ENCODE results near the gene STYXL1.
"Not testable (repeated sequence)": the region's sequence is repeated elsewhere in the genome, so short reads cannot be mapped to it uniquely, and the experiment has no call there.

STYXL1 gene

DNA sequence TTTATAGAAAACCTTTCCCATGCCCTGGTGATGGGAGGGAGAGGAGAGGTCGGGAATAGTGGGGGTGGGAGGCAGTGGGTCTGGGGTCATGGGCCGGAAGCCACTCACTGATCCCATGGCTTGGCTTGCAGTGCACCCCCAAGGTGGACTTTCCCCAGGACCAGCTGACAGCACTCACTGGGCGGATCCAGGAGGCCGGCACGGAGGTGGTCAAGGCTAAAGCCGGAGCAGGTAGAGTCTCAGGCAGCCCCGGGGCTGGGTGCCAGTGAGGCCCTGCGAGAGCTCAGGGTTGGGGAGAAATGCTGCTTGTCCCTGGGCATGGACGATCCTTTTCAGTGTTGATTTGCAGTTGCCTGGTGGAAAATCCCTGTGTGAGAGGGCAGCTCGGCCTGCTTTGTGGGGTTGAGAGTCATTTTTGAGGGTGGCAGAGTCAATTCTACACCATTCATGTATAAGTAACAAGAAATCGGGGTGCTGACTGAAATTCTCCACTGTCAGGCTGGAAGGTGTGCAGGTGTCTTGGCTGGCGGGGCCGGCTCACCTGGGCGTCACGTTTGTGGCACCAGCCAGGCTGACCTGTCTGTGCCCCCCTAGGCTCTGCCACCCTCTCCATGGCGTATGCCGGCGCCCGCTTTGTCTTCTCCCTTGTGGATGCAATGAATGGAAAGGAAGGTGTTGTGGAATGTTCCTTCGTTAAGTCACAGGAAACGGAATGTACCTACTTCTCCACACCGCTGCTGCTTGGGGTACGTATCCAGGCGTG is 16.6 kb upstream of the STYXL1 start:
- no peak for DNase-seq

DNA sequence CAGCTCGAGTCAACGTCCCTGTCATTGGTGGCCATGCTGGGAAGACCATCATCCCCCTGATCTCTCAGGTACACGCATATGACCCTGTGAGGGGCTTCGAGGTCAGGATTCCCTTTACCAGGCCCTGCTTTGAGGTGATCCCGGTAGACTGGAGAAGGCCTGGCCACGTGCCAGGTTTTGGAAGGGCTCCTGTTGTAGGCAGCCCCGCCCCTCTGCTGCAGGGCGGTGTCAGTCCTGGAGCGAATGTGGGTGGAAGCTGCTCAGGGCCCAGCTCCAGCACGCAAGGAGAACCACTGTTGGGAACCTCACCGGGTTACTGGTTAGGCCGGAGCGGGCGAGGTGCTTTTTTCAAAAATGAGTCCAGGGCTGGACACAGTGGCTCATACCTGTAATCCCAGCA is 15.7 kb upstream of the STYXL1 start:
- DNase-seq, result no peak

GRCh38 chr7:76063114-76063513 is 15.3 kb upstream of the STYXL1 start:
- no peak for DNase-seq

DNA sequence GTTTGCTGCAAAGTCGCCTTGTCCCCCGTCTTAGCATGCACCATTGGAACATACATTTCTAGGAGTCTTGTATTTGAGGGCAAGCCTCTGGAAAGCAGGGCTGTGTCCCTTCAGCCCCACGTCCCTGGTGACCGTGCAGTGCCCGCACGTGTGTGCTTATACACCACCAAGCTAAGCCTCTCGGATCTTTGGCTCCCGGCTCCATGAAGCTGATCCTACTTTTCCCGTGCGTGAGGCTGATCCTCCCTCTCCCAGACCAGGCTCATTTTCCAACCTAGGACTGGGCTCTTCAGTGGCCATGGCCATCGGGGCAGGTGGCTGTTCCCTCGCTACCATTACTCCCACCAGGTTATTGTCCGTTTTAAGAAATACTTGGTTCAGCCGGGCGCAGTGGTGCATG is 14.5 kb upstream of the STYXL1 start:
- no peak for DNase-seq

- no peak for DNase-seq
Observed at GRCh38 chr7:76060842-76061241, 13.0 kb upstream of the STYXL1 start.

DNA sequence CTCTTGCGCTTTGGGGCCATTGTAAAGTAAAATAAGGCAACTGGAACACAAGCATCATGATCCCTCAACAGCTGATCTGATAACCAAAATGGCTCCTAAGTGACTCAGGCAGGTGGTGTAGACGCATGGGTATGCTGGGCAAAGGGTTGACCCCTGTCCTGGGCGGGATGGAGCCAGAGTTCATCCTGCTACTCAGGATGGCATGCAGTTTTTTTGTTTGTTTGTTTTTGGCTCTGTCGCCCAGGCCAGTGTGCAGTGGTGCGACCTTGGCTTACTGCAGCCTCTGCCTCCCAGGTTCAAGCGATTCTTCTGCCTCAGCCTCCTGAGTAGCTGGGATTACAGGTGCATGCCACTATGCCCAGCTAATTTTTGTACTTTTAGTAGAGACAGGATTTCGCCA is 10.9 kb upstream of the STYXL1 start:
- not testable (repeated sequence) for DNase-seq

GRCh38 chr7:76057813-76058145 is 10.0 kb upstream of the STYXL1 start:
- DNase-seq, result no peak

DNA sequence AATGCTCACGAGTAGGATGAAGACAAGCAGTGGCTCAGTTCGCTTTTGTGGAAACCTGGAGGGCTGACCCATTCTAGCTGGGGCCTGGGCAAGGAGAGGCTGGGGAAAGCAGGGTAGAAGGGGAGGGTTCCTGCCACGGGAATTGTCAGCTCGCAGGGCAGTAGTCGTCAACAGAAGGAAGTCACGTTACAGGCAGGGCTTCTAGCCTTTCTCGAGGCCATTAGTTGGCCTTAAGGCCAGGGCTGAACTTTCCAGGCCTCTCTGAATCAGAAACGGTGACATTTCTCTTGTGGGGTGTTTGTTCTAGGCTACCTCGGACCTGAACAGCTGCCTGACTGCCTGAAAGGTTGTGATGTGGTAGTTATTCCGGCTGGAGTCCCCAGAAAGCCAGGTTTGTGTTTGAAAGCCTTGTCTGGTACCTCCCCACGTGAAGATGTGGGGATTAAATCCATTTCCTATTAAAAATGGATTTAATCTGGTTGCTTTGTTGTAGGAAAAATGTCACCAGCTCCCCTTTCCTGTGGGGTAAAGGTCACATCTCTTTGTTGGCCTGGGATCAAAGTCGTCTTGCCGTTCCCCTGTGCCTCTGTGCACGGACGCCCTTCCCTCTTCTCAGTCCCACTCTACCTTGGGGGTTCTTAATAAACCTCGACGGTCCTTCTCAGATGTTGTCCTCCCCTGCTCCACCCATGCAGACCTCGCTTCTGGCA is 9.5 kb upstream of the STYXL1 start:
- DNase-seq, result no peak

DNA sequence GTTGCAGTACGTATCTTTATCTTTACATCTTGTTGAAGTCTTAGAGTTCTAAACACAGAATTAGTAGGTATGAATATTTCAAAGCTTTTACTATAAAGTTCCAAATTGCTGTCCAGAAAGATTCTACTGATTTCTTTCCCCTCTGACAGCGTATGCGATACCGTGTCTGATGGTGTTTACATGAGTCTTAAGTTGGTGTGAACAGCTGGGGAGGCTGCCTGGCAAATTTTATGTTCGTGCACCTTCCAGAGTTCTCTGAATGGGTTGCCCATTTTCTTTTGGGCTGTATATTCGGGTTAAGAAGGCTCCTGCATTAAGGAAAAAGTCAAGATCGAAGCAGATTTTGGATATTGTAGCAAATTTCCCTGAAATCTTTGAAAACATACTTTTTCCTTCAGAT is 8.4 kb upstream of the STYXL1 start:
- DNase-seq, result no peak

DNA sequence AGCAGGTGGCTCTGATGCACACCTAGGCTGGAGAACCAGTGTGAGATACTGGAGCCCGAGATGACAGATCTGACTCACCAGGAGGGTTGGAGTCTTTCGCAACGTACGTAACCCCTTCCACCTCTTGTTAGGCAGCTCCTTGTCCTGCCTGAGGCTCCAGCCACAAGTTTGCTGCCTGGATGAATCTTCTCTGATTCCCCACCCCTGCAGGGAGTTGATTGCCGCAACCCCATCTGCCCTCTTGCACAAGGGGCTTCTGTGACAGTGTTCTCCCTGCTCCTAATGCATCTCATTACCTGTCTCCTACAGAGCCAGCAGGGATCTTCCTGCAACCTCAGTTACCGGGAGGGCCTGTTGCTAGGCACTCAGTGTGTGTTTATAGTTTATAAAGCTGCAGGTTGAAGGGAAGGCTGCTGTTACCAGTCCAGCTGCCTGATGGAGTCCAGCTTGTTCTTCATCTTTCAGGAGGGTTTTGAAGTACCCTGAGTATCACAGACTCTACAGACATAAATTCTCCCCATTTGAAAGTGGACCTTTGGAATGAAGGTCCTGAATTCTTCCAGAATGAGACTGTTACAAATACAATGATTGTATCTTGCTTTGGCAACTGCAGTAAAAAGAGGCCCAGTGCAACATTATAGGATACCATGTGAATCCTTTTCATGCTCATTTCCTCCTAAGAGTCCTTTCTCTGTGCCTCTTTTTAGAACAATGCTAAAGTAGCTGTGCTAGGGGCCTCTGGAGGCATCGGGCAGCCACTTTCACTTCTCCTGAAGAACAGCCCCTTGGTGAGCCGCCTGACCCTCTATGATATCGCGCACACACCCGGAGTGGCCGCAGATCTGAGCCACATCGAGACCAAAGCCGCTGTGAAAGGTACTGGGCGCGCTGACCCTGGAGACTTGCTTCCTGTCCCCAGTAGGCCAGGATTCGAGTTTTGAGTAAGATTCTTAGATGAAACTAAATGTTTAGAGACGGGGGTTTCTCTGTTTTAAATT is 6.6 kb upstream of the STYXL1 start:
- DNase-seq, result peak; percentile 41

DNA sequence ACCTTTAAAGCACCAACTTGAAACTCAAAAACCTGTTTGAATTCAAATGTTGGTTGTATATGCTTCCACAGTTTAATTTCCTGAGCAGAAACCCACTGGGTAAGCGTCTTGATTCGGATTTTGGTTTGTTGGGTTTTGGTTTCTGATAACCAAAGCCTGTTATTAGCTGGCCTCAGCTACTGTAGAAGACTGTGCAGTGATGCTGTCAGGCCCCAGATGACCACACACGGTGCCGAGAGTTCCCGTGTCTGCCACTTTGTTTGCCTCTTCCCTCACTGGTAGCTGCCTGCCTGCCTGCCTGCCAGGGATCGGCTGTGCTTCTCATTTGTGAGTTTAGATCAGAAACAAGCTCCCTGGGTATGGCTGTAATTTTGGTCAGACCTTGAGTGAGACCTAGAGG is 5.7 kb upstream of the STYXL1 start:
- peak; percentile 24 for DNase-seq

- not testable (repeated sequence) for DNase-seq
Observed at GRCh38 chr7:76052681-76053080, 4.9 kb upstream of the STYXL1 start.

DNA sequence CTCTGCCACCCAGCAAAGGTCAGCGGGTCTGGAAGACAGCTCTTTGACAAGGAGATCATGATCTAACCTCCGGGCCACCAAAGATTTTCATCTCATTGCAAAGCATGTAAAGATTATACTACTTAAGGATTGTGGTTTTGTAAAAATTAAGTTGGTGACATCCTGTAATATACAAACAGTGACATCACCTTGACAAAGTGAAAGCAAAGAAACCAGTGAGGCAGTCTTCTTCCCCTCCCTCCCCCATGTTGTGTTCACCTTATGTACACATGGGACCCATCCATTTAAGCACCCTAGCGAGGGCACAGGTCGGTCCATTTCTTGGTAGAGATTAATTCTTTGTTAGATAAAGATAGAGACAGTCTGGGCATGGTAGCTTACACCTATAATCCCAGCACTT is 4.0 kb upstream of the STYXL1 start:
- peak; percentile 37 for DNase-seq

- no peak for DNase-seq
Observed at GRCh38 chr7:76050545-76050944, 2.7 kb upstream of the STYXL1 start.

DNA sequence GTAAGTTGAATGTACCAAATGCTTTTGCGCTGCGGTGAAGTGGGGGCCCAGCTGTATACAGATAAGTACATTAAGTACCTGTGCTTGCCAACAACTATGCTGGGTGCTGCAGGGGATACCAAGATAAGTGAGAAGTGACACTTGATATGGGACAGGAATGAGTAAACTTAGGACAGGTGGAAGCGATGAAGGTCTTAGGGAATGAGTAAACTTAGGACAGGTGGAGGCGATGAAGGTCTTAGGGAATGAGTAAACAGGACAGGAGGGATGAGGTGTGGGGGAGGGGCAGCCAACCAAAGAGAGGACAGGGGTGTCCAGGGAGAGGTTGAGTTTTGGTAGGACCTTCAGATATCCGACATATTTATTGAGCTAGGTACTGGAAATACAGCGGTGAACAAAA is 1.5 kb upstream of the STYXL1 start:
- DNase-seq, result no peak

DNA sequence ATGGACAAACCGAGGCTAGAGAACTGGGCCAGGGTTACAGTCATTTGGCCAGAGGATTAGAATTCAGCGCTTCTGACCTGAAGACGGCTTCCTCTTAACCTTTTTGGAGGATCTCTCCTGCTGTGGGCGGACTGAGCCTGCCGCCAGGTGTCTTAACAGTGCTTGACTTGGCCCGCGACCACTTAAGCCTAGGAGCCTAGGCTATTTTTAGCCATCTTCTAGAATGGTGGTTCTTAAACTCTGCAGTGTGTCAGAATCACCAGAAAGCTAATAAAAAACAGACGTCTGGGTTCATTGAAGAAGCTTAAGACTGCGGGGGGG is 828 bp upstream of the STYXL1 start:
- DNase-seq, result peak; percentile 16

DNA sequence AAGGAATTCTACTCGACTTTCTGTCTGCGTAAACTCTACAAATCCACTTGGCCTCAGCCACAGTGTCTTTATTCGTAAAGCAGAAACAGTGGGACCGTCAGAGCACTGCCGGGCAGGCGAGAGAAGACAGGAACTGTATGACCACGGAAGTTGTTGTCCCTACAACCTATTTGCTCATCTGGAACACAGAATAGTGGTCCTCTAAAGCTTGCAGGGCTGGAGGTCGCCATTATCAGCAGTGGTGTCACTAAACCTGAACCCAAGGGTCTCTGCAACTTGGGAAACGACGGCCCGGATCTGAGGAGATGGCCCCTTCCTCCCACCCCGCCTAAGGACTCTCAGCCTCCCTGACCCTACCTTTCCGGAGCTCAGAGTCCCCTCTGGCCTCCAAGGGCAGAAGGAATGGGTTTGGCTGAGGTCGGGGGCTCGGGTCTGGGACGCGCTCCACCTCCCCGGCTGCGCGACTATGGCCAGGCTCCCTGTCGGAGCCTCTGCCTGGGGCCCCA is 442 bp downstream of the STYXL1 start:
- no peak for DNase-seq

DNA sequence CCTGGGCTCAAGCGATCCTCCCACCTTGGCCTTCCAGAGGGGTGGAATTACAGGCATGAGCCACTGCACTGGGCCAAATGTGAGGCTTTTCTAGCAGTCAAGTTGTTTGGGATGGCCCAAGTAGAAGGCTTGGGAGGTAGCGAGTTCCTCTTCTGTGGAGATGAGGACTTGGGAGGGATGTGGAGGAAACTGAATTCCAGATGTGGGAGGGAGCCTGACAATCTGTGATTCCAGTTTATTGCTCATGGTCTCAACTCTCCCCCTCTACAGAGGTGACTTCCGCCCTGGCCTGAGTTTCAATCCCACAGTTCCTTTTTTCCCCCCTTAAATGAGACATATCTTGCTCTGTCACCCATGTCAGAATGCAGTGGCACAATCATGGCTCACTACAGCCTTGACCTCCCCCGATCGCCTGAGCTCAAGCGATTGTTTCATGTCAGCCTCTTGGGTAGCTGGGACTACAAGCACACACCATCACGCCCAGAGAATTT is 3.4 kb downstream of the STYXL1 start:
- no peak for DNase-seq

- DNase-seq, result no peak
Observed at GRCh38 chr7:76040126-76040525, 7.7 kb downstream of the STYXL1 start.

- DNase-seq, result no peak
Observed at GRCh38 chr7:76037310-76037709, 10.5 kb downstream of the STYXL1 start.

DNA sequence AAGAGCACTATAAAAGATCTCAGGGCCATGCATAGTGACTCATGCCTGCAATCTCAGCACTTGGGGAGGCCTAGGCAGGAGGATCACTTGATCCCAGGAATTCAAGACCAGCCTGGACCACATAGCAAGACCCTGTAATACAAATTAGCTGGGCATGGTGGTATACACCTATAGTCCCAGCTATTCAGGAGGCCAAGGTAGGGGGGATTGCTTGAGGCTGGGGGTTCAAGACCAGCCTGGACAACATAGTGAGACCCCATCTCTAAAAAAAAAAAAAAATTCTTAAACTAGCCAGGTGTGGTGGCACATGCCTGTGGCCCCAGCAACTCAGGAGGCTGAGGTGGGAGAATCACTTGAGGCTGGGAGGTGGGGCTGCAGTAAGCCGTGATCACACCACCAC is 15.8 kb downstream of the STYXL1 start:
- DNase-seq, result no peak

- not testable (repeated sequence) for DNase-seq
Observed at GRCh38 chr7:76029682-76030081, 18.1 kb downstream of the STYXL1 start.

- no peak for DNase-seq
Observed at GRCh38 chr7:76023002-76023401, 24.8 kb downstream of the STYXL1 start.

Data from activated CD4-positive, alpha-beta T cell treated with anti-CD3 and anti-CD28 coated beads, Interleukin-2, amount 50 U/mL, for 16 hours (primary cell).